NCI-H1092 treated with DMSO at 0.1 percent for 48 hours (cell line): ENCODE data around the gene XPOT.
"Not testable (repeated sequence)": the region's sequence is repeated elsewhere in the genome, so short reads cannot be mapped to it uniquely, and the experiment has no call there.

Source experiments
- DNase-seq: peaks from one replicate; lab custom pipeline; 2025; lab: John Stamatoyannopoulos, UW

The XPOT gene

DNA sequence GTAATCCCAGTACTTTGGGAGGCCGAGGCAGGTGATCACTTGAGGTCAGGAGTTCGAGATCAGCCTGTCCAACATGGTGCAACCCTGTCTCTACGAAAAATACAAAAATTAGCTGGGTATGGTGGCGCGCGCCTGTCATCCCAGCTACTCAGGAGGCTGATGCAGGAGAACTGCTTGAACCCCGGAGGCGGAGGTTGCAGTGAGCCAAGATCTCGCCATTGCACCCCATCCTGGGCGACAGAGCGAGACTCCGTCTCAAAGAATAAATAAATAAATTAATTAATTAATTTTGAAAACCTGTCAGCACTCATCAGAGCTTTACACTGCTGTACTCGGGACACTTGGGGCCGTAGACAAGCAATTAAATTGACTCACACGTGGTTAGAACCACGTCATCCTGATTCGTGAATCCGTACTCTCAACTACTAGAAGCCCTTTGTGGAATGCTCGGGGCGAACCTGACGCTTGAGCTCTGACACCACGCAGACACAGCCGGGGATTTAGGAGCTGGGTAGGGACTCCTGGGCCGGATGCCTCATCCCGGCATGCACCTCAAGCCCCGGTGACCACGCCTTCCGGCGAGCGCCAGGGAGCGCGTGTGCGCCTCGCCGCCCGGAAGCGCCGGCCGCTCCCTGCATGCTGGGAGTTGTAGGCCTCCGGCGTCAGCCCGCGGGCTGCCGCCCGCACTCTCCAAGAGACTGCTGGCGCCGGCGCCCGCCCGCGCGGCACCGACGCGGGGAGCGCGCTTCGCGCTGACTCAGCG is at the start of gene XPOT:
XPOT (plus strand) TSS at position 686 of the 763 bp plus-strand sequence. CDS start 5,644 bp downstream, outside the sequence.
- peak; percentile 88 for DNase-seq

- not testable (repeated sequence) for DNase-seq
These were observed 48.0 kb upstream of the XPOT start for GRCh38 chr12:64356209-64356608.

GRCh38 chr12:64361173-64361572 is 43.0 kb upstream of the XPOT start:
- DNase-seq, result not testable (repeated sequence)

DNA sequence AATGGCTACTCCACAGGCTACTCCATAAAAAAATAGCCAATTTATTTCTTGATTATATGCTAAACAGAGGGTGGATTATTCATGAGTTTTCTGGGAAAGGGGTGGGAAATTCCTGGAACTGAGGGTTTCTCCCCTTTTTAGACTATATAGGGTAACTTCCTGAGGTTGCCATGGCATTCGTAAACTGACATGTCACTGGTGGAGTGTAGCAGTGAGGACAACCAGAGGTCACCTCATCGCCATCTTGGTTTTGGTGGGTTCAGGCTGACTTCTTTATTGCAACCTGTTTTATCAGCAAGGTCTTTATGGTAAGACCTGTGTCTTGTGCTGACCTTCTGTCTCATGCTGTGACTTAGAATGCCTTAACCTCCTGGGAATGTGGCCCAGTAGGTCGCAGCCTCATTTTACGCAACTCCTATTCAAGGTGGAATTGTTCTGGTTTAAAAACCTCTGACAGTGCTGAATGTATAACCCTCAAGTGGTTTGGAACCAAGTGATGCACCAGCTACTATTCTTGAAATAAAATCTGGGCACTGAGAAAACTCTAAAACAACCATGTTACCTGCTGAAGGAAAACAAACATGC is 41.4 kb upstream of the XPOT start:
- DNase-seq, result no peak

- DNase-seq, result no peak
These were observed 20.5 kb upstream of the XPOT start for GRCh38 chr12:64383675-64384074.

DNA sequence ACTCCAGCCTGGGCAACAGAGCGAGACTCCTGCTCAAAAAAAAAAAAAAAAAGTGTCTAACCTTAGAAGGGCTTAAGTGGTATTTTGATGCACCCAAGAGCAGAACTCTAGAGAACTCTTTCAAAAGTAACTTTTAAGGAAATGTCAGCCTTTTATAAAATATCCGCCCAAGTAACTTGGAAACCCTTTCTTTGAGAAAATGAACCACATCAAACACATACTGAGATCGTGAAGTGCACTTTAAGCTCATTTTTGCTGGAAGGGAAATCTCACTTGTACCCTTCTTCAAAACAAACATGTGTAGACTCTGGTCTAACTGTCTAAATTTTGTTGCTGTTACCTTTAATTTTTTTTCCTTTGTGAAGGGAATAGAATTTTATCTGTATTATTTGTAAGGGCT is 19.2 kb upstream of the XPOT start:
- no peak for DNase-seq

GRCh38 chr12:64385468-64385867 is 18.7 kb upstream of the XPOT start:
- no peak for DNase-seq

DNA sequence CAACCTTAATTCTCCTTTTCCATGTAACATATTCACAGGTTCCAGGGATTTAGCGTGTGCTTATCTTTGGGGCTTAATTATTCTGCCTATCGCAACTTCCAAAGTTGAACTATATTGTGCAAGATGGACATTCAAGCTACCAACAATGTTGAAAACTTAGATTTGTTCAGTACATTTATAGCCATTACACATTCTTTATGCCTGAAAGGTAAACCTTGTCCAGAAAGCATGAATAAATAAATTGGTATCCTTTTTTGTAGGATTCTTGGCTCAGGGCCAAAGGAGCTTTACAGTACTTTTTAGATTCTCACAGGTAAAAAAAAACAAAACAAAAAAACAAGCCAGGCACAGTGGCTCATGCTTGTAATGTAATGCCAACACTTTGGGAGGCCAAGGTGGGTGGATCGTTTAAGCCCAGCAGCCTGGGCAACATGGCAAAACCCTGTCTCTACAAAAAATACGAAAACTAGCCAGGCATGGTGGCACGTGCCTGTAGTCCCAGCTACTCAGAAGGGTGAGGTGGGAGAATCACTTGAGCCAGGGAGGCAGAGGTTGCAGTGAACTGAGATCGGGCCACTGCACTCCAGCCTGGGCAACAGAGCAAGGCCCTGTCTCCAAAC is 16.9 kb upstream of the XPOT start:
- no peak for DNase-seq

DNA sequence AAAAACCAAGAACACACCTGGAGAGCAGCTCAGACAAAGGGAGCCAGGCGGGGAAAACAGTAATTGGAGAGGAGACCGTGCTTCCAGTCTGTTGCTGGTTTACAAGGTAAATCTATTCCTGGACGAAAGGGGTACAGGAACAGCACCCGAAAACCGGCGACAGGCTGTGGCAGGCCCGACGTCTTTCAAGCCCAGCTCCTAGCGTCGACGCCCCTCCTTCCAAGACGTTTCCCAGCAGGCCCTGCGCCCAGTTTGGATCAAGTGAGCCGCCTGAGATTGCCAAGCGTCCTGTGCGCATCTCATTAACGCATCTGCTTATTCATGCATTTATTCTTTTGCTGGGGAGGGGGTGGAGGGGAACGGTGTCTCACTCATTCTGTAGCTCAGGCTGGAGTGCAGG is 15.0 kb upstream of the XPOT start:
- peak; percentile 42 for DNase-seq

- peak; percentile 32 for DNase-seq
These were observed 13.8 kb upstream of the XPOT start, which contains the start of gene C12orf56 for GRCh38 chr12:64390275-64390851. C12orf56 (minus strand) TSS chr12:64390758; CDS start chr12:64390565, 193 bp downstream.

DNA sequence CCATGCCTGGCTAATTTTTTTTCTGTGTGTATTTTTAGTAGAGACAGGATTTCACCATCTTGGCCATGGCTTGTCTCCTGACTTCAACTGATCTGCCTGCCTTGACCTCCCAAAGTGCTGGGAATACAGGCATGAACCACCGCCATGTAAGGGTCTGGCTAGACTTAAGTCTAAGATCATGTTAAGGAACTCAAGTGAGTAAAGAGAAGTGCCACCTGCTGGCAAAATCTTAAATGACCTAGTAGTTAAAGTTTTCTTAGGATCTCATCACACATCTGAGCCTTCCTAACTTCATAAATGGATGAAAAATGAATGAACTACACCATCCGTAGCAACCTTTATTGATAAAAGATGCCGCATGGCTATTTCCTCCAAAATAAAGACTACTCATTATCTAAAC is 12.0 kb upstream of the XPOT start:
- no peak for DNase-seq

GRCh38 chr12:64395739-64396138 is 8.5 kb upstream of the XPOT start:
- no peak for DNase-seq

GRCh38 chr12:64400041-64400440 is 4.2 kb upstream of the XPOT start:
- no peak for DNase-seq

GRCh38 chr12:64402181-64402580 is 2.0 kb upstream of the XPOT start:
- DNase-seq, result no peak

DNA sequence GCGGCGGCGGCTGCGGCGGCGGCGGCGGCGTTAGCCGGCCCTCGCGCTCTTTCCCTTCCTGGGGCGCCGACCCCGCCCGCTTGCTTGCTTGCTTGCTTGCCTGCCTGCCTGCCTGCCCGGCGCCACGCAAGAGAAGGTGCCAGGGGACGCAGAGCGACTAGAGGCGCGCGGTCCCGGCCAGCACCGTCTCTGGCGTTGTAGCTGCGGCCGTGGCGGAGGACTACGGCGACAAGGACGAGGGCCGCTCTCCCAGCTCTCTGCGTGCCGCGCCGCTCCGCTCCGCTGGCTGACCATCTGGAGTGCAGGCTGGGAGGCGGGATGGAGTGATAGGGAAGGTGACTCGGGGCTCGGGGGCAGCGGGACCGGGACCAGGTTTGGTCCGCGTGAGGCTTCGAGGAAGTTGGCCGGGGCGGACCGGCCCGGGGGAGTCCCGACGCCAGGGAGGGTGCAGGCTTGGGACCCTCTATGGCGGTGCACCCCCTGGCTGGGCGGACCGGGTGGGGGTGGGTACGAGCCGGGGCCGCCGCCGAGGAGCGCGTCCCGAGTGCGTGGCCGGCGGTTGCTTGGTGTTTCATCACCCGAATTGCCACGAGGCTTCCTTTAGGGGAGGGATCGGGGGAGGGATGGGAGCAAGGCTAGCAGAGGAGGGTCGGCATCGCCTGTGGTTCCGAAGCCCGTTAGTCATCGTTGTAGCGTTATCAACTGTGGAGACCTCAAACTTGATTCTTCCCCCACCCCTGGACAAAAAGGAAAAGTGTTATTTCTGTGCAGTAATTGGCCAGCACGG is 471 bp downstream of the XPOT start:
- peak; percentile 32 for DNase-seq

- DNase-seq, result no peak
These were observed 3.4 kb downstream of the XPOT start for GRCh38 chr12:64407342-64408223.

GRCh38 chr12:64411427-64411826 is 7.2 kb downstream of the XPOT start:
- DNase-seq, result no peak

GRCh38 chr12:64412459-64412858 is 8.3 kb downstream of the XPOT start:
- no peak for DNase-seq

- no peak for DNase-seq
These were observed 9.7 kb downstream of the XPOT start for GRCh38 chr12:64413884-64414283.

DNA sequence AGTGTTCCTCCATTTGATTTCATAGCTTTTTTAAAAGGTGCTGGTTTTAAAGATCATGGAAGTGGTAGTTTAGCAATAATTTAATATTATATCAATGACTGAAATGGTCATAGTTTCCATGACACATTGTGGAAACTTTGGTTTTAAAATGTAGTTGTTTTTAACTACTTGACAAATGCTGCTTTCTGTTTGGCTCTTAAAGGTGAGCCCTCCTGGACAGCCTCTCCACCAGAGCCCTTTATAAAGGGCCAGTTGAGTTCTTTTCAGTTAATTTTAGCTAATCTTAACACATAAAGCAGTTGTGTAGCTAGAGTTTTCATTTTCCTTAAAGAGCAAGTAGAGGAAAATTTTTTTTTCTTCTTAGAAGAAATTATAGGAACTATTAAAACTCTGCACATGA is 14.0 kb downstream of the XPOT start:
- no peak for DNase-seq

DNA sequence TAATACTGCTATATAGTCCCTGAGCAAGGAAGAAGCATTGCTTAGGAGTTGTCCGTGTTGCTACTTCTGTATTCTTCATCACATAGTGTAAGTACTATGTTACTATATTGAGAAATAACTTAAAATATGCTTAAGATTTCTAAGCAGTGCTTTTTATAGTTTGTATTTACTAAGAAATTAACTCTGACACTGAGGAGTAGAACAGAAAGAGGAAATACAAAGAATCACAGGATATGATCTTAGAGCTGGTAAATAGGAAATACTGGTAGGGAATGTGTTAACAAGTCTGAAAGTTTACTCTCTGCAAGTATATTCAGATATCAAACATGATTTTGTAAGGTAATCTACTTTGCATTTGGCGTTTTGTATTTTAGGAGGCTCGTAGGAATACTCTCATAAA is 15.5 kb downstream of the XPOT start:
- no peak for DNase-seq
